NCI-H1092 treated with DMSO at 0.1 percent for 48 hours (cell line): ENCODE data around the gene INPP5A.
A peak's percentile ranks its signal among the peaks of the same experiment; 100 is the strongest.
"Not testable (repeated sequence)": the region's sequence is repeated elsewhere in the genome, so short reads cannot be mapped to it uniquely, and the experiment has no call there.

ENCODE experiments used
- DNase-seq: peaks from one replicate; lab custom pipeline; 2025; lab: John Stamatoyannopoulos, UW

Gene INPP5A

GRCh38 chr10:132597654-132598053, 60.1 kb downstream of the INPP5A start:
- DNase-seq, result no peak

- not testable (repeated sequence) for DNase-seq
Observed at GRCh38 chr10:132599023-132599618, 61.5 kb downstream of the INPP5A start.

DNA sequence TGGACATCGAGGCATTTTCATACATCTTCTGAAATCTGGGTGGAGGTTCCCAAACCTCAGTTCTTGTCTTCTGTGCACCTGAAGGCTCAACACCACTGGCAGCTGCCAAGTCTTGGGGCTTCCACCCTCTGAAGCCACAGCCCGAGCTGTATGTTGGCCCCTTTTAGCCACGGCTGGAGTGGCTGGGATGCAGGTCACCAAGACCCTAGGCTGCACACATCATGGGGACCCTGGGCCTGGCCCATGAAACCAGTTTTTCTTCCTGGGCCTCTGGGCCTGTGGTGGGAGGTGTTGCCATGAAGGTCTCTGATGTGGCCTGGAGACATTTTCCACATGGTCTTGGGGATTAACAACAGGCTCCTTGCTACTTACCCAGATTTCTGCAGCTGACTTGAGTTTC, 62.1 kb downstream of the INPP5A start:
- no peak for DNase-seq

GRCh38 chr10:132600416-132600815, 62.8 kb downstream of the INPP5A start:
- DNase-seq, result no peak

GRCh38 chr10:132601567-132601966, 64.0 kb downstream of the INPP5A start:
- DNase-seq, result no peak

- no peak for DNase-seq
Observed at GRCh38 chr10:132602614-132603013, 65.0 kb downstream of the INPP5A start.

DNA sequence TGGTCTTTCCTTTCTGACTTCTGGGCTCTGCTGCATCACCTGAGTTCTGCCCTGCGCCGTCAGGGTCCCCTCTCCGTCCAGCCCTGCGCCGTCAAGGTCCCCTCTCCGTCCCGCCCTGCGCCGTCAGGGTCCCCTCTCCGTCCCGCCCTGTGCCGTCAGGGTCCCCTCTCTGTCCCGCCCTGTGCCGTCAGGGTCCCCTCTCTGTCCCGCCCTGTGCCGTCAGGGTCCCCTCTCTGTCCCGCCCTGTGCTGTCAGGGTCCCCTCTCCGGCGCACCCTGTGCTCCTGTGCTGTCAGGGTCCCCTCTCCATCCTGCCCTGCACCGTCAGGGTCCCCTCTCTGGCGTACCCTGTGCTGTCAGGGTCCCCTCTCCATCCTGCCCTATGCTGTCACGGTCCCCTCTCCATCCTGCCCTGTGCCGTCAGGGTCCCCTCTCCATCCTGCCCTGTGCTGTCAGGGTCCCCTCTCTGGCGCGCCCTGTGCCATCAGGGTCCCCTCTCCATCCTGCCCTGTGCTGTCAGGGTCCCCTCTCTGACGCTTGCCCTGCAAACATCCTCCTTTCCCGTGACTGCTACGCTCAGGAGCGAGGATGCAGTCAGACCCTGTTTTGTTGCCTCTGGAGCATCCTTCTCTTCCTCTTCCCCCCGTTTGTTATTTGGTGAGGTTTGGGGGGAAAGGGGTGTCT, 66.4 kb downstream of the INPP5A start:
- DNase-seq, result no peak

- no peak for DNase-seq
Observed at GRCh38 chr10:132604686-132605085, 67.1 kb downstream of the INPP5A start.

DNA sequence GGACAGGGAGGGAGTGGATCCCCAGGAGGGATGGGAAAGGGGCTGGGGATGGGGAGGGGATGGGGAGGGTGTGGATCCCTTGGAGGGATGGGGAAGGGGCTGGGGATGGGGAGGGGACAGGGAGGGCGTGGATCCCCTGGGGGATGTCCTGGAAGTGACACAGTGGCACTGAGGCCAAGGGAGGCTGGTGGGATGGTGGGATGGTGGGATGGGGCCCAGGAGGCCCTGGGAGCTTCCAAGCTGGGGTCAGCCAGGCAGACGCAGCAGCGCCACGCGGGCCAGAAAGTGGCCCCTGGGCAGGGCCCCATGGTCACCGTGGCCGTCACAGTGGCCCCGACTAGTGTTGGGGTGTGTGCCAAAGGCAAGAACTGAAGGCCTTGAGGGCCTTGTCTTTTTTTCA, 67.8 kb downstream of the INPP5A start:
- no peak for DNase-seq

GRCh38 chr10:132606031-132606491, 68.5 kb downstream of the INPP5A start:
- DNase-seq, result no peak

- peak; percentile 13 for DNase-seq
Observed at GRCh38 chr10:132606536-132607316, 69.1 kb downstream of the INPP5A start.

- no peak for DNase-seq
Observed at GRCh38 chr10:132607491-132607890, 69.9 kb downstream of the INPP5A start.

DNA sequence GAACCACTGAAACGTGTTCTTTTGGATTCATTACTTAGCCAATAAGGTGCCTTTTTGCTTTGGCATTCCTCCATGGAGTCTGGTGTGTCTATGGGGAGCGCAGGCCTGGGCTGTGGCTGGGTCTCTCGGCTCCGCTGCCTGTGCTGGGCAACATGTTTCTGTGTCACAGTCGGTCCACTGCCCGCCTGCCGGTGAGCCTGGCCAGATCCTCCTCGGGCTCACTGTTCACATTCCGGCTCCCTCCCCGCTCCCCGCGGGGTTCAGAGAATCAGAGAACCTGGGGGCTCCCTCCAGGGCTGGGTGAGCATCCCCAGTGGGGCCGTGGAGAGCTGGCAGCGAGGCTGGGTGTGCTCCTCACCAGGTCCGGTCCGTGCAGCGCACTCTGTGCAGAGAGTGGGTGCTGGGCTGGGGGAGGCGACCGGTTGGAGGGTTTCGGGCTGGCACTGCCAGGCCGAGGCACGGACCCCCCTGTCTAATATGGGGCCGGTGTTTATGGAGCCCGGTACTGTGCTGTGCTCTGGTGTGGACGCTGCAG, 70.4 kb downstream of the INPP5A start:
- DNase-seq, result no peak

DNA sequence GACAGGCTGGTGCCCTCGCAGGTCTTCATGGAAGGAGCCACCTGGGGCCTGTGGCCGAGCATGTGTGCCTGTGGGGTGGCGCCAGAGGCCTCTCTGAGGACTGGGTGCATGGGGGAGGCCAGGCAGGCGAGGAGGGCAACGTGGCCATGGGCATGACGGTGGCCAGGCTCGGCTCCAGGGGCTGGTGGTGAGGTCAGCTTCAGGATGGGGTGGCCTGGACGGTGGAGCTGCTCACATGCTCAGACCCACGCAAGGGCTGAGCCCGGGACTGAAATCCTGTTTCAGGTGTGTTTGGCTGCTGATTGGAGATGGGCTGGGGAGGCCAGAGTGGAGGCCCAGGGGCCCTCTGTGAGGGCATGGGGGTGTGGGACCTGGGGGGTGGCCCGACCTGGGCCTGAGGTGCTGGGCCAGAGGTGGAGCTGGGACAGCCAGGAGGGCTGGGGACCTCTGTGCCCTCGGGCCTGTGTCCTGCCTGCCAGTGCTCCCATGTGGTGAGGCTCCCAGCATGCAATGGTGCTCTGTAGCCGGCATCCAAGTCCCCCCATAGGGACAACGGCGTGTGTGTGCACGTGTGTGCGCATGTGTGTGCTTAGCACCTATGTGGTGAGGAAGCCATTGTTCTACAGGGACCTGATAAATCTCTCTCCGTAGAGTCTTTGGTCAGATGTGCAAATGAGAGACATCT, 71.1 kb downstream of the INPP5A start:
- no peak for DNase-seq

DNA sequence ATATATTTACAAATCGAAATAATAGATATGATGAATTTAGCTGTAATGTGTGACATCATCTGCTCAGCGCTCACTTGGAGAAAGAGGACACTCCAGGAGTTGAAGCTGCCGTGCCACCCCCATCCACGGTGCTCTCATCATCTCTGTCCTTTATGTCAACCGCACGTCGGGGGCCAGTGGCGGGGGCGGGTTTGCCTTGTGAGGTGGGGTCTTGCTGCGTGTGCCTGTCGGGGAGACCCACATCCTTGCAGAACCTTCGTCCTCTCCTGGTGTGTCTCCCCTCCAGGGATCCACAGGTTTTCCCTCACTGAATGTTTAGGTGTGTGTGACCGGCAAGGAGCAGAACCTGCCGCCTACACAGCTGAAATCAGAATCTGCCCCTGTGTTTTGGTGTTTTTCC, 71.6 kb downstream of the INPP5A start:
- no peak for DNase-seq

GRCh38 chr10:132610071-132610701, 72.6 kb downstream of the INPP5A start:
- DNase-seq, result no peak

DNA sequence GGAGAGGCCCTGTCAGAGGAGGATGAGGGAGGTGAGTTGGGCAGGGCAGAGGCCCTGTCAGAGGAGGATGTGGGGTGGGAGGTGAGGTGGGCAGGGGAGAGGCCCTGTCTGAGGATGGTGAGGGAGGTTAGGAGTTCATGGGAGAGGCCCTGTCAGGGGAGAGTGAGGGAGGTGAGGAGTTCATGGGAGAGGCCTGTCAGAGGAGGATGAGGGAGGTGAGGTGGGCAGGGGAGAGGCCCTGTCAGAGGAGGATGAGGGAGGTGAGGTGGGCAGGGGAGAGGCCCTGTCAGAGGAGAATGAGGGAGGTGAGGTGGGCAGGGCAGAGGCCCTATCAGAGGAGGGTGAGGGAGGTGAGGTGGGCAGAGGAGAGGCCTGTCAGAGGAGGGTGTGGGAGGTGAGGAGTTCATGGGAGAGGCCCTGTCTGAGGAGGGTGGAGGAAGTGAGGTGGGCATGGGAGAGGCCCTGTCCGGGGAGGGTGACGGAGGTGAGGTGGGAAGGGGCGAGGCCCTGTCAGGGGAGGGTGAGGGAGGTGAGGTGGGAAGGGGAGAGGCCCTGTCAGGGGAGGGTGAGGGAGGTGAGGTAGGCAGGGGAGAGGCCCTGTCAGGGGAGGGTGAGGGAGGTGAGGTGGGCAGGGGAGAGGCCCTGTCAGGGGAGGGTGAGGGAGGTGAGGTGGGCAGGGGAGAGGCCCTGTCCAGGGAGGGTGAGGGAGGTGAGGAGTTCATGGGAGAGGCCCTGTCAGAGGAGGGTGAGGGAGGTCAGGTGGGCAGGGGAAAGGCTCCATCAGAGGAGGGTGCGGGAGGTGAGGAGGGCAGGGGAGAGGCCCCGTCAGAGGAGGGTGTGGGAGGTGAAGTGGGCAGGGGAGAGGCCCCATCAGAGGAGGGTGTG, 73.7 kb downstream of the INPP5A start:
- DNase-seq, result no peak

DNA sequence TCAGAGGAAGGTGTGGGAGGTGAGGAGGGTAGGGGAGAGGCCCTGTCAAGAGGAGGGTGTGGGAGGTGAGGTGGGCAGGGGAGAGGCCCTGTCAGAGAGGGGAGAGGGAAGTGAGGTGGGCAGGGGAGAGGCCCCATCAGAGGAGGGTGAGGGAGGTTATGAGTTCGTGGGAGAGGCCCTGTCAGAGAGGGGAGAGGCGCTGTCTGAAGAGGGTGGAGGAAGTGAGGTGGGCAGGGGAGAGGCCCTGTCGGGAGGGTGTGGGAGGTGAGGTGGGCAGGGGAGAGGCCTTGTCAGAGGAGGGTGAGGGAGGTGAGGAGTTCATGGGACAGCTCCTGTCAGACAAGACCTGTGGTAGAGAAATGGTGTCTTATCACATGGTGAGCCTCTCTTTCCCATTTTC, 74.4 kb downstream of the INPP5A start:
- DNase-seq, result no peak

- DNase-seq, result no peak
Observed at GRCh38 chr10:132612571-132613504, 75.3 kb downstream of the INPP5A start.
